Trophoblast cell (in vitro differentiated cells and primary cell): ENCODE results near the gene CXXC5.
"Not testable (repeated sequence)": the region's sequence is repeated elsewhere in the genome, so short reads cannot be mapped to it uniquely, and the experiment has no call there.

Experiments
- DNase-seq, 2 donors: peaks; one replicate each; pipeline ENCODE4 v3.0.0-alpha.2; 2016
- H2AFZ ChIP-seq: 2 replicates; pipeline ENCODE4 v1.6.1; 2013; ENCODE audit warnings: low read length, moderate library complexity, mild to moderate bottlenecking; ENCODE audit not compliant: insufficient read depth, poor library complexity
- H2AK5ac ChIP-seq: 2 replicates; pipeline ENCODE4 v1.6.1; 2013; ENCODE audit warnings: mild to moderate bottlenecking, low read length
- H2BK120ac ChIP-seq: 2 replicates; pipeline ENCODE4 v1.6.1; 2013; ENCODE audit warnings: low read length, mild to moderate bottlenecking, moderate library complexity; ENCODE audit not compliant: insufficient read depth, poor library complexity
- H2BK12ac ChIP-seq: 2 replicates; pipeline ENCODE4 v1.6.1; 2013; ENCODE audit warnings: mild to moderate bottlenecking, low read length, moderate library complexity
- H2BK5ac ChIP-seq: 2 replicates; pipeline ENCODE4 v1.6.1; 2013; ENCODE audit warnings: low read length, low read depth, moderate library complexity, mild to moderate bottlenecking; ENCODE audit not compliant: poor library complexity
- H3K14ac ChIP-seq: 2 replicates; pipeline ENCODE4 v1.6.1; 2013; ENCODE audit warnings: mild to moderate bottlenecking, low read length
- H3K18ac ChIP-seq: 2 replicates; pipeline ENCODE4 v1.6.1; 2013; ENCODE audit warnings: mild to moderate bottlenecking, low read length
- H3K23ac ChIP-seq: 2 replicates; pipeline ENCODE4 v1.6.1; 2013; ENCODE audit warnings: low read length
- H3K27ac ChIP-seq: 2 replicates; pipeline ENCODE4 v1.5.1; 2013; ENCODE audit warnings: low read depth, mild to moderate bottlenecking, inconsistent platforms, low read length, moderate library complexity
- H3K27me3 ChIP-seq: 2 replicates; pipeline ENCODE4 v1.6.1; 2013; ENCODE audit warnings: inconsistent platforms, mild to moderate bottlenecking, low read length, moderate library complexity; ENCODE audit not compliant: insufficient read depth
- H3K36me3 ChIP-seq, 2 experiments: 1 replicate in 1 of 2; 2 replicates in 1 of 2; pipeline ENCODE4 v1.6.1; 2013; ENCODE audit warnings: low read length in 2 of 2, mild to moderate bottlenecking in 2 of 2, moderate library complexity in 1 of 2; ENCODE audit not compliant: insufficient read depth in 2 of 2, control insufficient read depth in 1 of 2
- H3K4ac ChIP-seq: 2 replicates; pipeline ENCODE4 v1.6.1; 2013; ENCODE audit warnings: low read depth, mild to moderate bottlenecking, low read length, moderate library complexity
- H3K4me1 ChIP-seq, 2 experiments: 1 replicate in 1 of 2; 2 replicates in 1 of 2; pipeline ENCODE4 v1.6.1; 2013; ENCODE audit warnings: low read length in 2 of 2, mild to moderate bottlenecking in 2 of 2, moderate library complexity in 1 of 2; ENCODE audit not compliant: insufficient read depth in 2 of 2, control insufficient read depth in 1 of 2
- H3K4me2 ChIP-seq: 2 replicates; pipeline ENCODE4 v1.6.1; 2013; ENCODE audit warnings: inconsistent platforms, mild to moderate bottlenecking, low read length, moderate library complexity
- H3K4me3 ChIP-seq: 2 replicates; pipeline ENCODE4 v1.5.1; 2013; ENCODE audit warnings: mild to moderate bottlenecking, low read depth, low read length, inconsistent platforms
- H3K79me1 ChIP-seq: one replicate; pipeline ENCODE4 v1.6.1; 2013; ENCODE audit warnings: low read length
- H3K79me2 ChIP-seq: 2 replicates; pipeline ENCODE4 v1.6.1; 2013; ENCODE audit warnings: low read length, mild to moderate bottlenecking; ENCODE audit not compliant: control insufficient read depth, insufficient read depth, poor library complexity
- H3K9ac ChIP-seq: 2 replicates; pipeline ENCODE4 v1.6.1; 2013; ENCODE audit warnings: mild to moderate bottlenecking, low read length
- H3K9me3 ChIP-seq: 2 replicates; pipeline ENCODE4 v1.6.1; 2013; ENCODE audit warnings: low read depth, mild to moderate bottlenecking, control low read depth, inconsistent platforms, low read length; ENCODE audit not compliant: insufficient read depth
- H4K12ac ChIP-seq: 2 replicates; pipeline ENCODE4 v1.6.1; 2013; ENCODE audit warnings: low read depth, mild to moderate bottlenecking, low read length, moderate library complexity
- H4K8ac ChIP-seq: 2 replicates; pipeline ENCODE4 v1.6.1; 2013; ENCODE audit warnings: low read depth, mild to moderate bottlenecking, low read length, moderate library complexity
- H4K91ac ChIP-seq: one replicate; pipeline ENCODE4 v1.6.1; 2013; ENCODE audit warnings: low read depth, mild to moderate bottlenecking, low read length, moderate library complexity
- WGBS: extraction: QIAGEN DNeasy Blood & Tissue Kit; methylation state at CpG from one replicate; pipeline ENCODE4 v1.1.7; 2013; ENCODE audit warnings: missing lambda C conversion rate; ENCODE audit not compliant: insufficient read length, insufficient coverage; ENCODE audit errors: extremely low coverage; 5-methylcytosine and 5-hydroxymethylcytosine counted together

The CXXC5 gene

GRCh38 chr5:139717221-139717620, 69.1 kb downstream of the CXXC5 start:
- no peak overlapping the region for H4K91ac ChIP-seq
- no peak overlapping the region for H2BK12ac ChIP-seq
- H3K14ac ChIP-seq, result no peak overlapping the region
- no peak overlapping the region for H3K4me2 ChIP-seq
- H2BK5ac ChIP-seq, result no peak overlapping the region
- peaks cover 0 to 2% of the 10 kb centered on the region in 2 experiments for H3K36me3 ChIP-seq
- H2BK120ac ChIP-seq, result no peak overlapping the region
- H2AK5ac ChIP-seq, result no peak overlapping the region
- no peak overlapping the region for H3K27ac ChIP-seq
- no peak overlapping the region for H3K9ac ChIP-seq
- DNase-seq, result no peak
- H3K79me2 ChIP-seq, result no peaks in the 10 kb centered on the region
- no peak overlapping the region for H3K18ac ChIP-seq
- WGBS, result no CpG with 5 or more reads among the region's 8 CpGs
- H4K8ac ChIP-seq, result no peak overlapping the region
- H3K4me3 ChIP-seq, result no peak overlapping the region
- H3K4ac ChIP-seq, result no peak overlapping the region
- no peak overlapping the region for H4K12ac ChIP-seq
- H2AFZ ChIP-seq, result no peak overlapping the region
- peaks cover 5% of the 10 kb centered on the region in 2 experiments for H3K4me1 ChIP-seq
- H3K79me1 ChIP-seq, result peaks cover 5% of the 10 kb centered on the region
- peaks cover 3% of the 10 kb centered on the region for H3K27me3 ChIP-seq
- peaks cover 5% of the 10 kb centered on the region for H3K9me3 ChIP-seq
- H3K23ac ChIP-seq, result no peak overlapping the region

- H3K27me3 ChIP-seq, H2BK5ac ChIP-seq, H3K79me1 ChIP-seq, DNase-seq, H3K4ac ChIP-seq, H2BK120ac ChIP-seq, H3K14ac ChIP-seq, H3K4me3 ChIP-seq, H3K9me3 ChIP-seq, H2AFZ ChIP-seq, H3K4me2 ChIP-seq, H2BK12ac ChIP-seq, H3K4me1 ChIP-seq, H3K9ac ChIP-seq, H3K18ac ChIP-seq, H4K8ac ChIP-seq, H2AK5ac ChIP-seq, H3K79me2 ChIP-seq, H3K36me3 ChIP-seq, H3K23ac ChIP-seq, H4K91ac ChIP-seq, H4K12ac ChIP-seq, H3K27ac ChIP-seq: not testable (repeated sequence)
- no CpG with 5 or more reads among the region's 2 CpGs for WGBS
These were observed 70.3 kb downstream of the CXXC5 start for GRCh38 chr5:139718403-139718802.

- H3K14ac ChIP-seq, H3K36me3 ChIP-seq, H3K18ac ChIP-seq, H3K79me2 ChIP-seq, H2BK120ac ChIP-seq, H3K9ac ChIP-seq, H3K27ac ChIP-seq, H4K8ac ChIP-seq, H3K9me3 ChIP-seq, H3K4me3 ChIP-seq, H2BK12ac ChIP-seq, H4K12ac ChIP-seq, H3K79me1 ChIP-seq, H3K23ac ChIP-seq, H2AK5ac ChIP-seq, H4K91ac ChIP-seq, H3K4me2 ChIP-seq, H2BK5ac ChIP-seq, H3K27me3 ChIP-seq, DNase-seq, H2AFZ ChIP-seq, H3K4ac ChIP-seq, H3K4me1 ChIP-seq: not testable (repeated sequence)
- WGBS, result no CpG with 5 or more reads among the region's 3 CpGs
These were observed 71.8 kb downstream of the CXXC5 start for GRCh38 chr5:139719970-139720369.

- DNase-seq, result no peak
- Histone ChIP-seq H3K79me2 (no peaks in the 10 kb centered on the region), H3K4me1 (peaks cover 7 to 18% of the 10 kb centered on the region in 2 experiments), H3K27me3 (no peaks in the 10 kb centered on the region), H3K4me3 (no peak overlapping the region), H3K14ac (peak overlapping the region; percentile 50), H4K8ac (no peak overlapping the region), H4K91ac (peak overlapping the region; percentile 93), H3K36me3 (peaks cover 0 to 2% of the 10 kb centered on the region in 2 experiments), H3K27ac (no peak overlapping the region), H3K4ac (peak overlapping the region; percentile 31), H3K4me2 (no peak overlapping the region), H3K18ac (peak overlapping the region; percentile 77), H4K12ac (no peak overlapping the region), H3K79me1 (peaks cover 8% of the 10 kb centered on the region), H2AFZ (no peak overlapping the region), H2BK12ac (peak overlapping the region; percentile 93), H3K23ac (no peak overlapping the region), H3K9ac (no peak overlapping the region), H2AK5ac (peak overlapping the region; percentile 16), H2BK5ac (peak overlapping the region; percentile 77), H2BK120ac (peak overlapping the region; percentile 87), H3K9me3 (peaks cover 5% of the 10 kb centered on the region)
- WGBS, result no CpG with 5 or more reads among the region's 4 CpGs
These were observed 75.9 kb downstream of the CXXC5 start for GRCh38 chr5:139723986-139724587.
